GM10266 (cell line): ENCODE measurements around the gene NHERF1.

Experiments used
- DNase-seq: peaks from one replicate; pipeline ENCODE4 v3.0.0; 2012; ENCODE audit errors: extremely low spot score
- CTCF ChIP-seq: IDR thresholded peaks from 2 replicates; pipeline ENCODE4 v1.5.1; 2012; ENCODE audit warnings: mild to moderate bottlenecking, low read depth; ENCODE audit not compliant: control insufficient read depth, insufficient read depth; ENCODE audit errors: missing control alignments

The NHERF1 gene

GRCh38 chr17:74757931-74758847 lies 9.8 kb downstream of the NHERF1 start:
- TF ChIP-seq CTCF, result no peak
- no peak for DNase-seq

- DNase-seq, result no peak
- TF ChIP-seq CTCF, result no peak
Observed at GRCh38 chr17:74758848-74759168, 10.4 kb downstream of the NHERF1 start.

GRCh38 chr17:74759243-74759801 lies 10.9 kb downstream of the NHERF1 start:
- peak; percentile 56 for DNase-seq
- peak; percentile 25 for TF ChIP-seq CTCF

GRCh38 chr17:74759941-74760340 lies 11.5 kb downstream of the NHERF1 start:
- DNase-seq, result no peak
- TF ChIP-seq CTCF, result no peak

- TF ChIP-seq CTCF, result no peak
- no peak for DNase-seq
Observed at GRCh38 chr17:74760404-74761105, 12.1 kb downstream of the NHERF1 start.

GRCh38 chr17:74761419-74761818 lies 13.0 kb downstream of the NHERF1 start:
- DNase-seq, result no peak
- TF ChIP-seq CTCF, result no peak
